DMS53 treated with DMSO at 0.1 percent for 48 hours (cell line): ENCODE measurements around the gene RNF180.
"Not testable (repeated sequence)": the region's sequence is repeated elsewhere in the genome, so short reads cannot be mapped to it uniquely, and the experiment has no call there.

Experiments used
- DNase-seq: peaks from one replicate; lab custom pipeline; 2025; ENCODE audit not compliant: unreplicated experiment; lab: John Stamatoyannopoulos, UW

RNF180 gene

GRCh38 chr5:64364426-64364825, 198.8 kb downstream of the RNF180 start:
- no peak for DNase-seq

GRCh38 chr5:64384765-64385164, 219.1 kb downstream of the RNF180 start:
- peak; percentile 65 for DNase-seq

GRCh38 chr5:64397552-64397951, 231.9 kb downstream of the RNF180 start:
- DNase-seq, result no peak

GRCh38 chr5:64398735-64399134, 233.1 kb downstream of the RNF180 start:
- not testable (repeated sequence) for DNase-seq

- peak; percentile 65 for DNase-seq
These were observed 241.6 kb downstream of the RNF180 start for GRCh38 chr5:64407103-64407825.

GRCh38 chr5:64417390-64417789, 251.7 kb downstream of the RNF180 start:
- DNase-seq, result no peak

GRCh38 chr5:64418013-64418412, 252.4 kb downstream of the RNF180 start:
- DNase-seq, result no peak
